ENCODE data around the gene UGCG. TPM values are rescaled to one million over a fixed set of nuclear protein-coding genes. Genes with fewer than 3 reads are reported as not detected.

UGCG gene
- total and polyA plus RNA-seq, 2 of the 8 experiments (the other 6 are each of a cell fraction or from before 2014, with no cell fraction given), result 14.9 to 34.0 TPM

- no peak for TF ChIP-seq CHD7 (IDR thresholded peaks at IDR 0.05; ENCODE audit: insufficient replicate concordance, low read length)
- TF ChIP-seq PHF8 (conservative IDR thresholded peaks at IDR 0.05; ENCODE audit: low read depth, low read length), result no peak
Measured at GRCh38 chr9:111866976-111867375, 29.6 kb upstream of the UGCG start (continued).

All from H1 (cell line).